HG03196 (cell line): ENCODE measurements around the gene TGM5.
"Not testable (repeated sequence)": the region's sequence is repeated elsewhere in the genome, so short reads cannot be mapped to it uniquely, and the experiment has no call there.

Experiments
- ATAC-seq: cut with Tn5 transposase; IDR thresholded peaks from one replicate; pipeline ENCODE4 v1.9.1; 2021; ENCODE audit not compliant: unreplicated experiment

TGM5 gene

GRCh38 chr15:43246261-43246774 is 20.4 kb downstream of the TGM5 start:
- no peak for ATAC-seq

- no peak for ATAC-seq
These were observed 22.6 kb downstream of the TGM5 start for GRCh38 chr15:43244092-43244491.

- no peak for ATAC-seq
These were observed 23.6 kb downstream of the TGM5 start for GRCh38 chr15:43243020-43243645.

DNA sequence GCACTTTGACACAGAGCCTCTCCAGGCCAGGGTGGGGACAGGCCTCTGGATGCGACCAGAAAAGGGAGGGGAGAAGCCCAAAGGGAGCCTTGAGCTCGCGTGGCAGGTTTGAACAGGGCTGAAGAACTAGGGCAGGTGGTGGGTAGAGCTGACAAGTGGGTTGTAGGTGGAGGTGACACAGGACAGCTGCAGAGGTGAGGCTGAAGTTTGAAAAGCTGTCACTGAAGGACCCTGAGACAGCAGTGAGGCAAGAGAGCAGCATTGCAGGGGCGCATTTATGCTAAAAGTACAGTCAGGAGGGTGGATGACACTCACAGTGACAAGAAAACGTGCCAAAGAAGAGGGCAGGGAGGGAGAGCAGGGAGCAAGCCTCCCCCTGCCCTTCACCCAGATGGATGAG is 24.1 kb downstream of the TGM5 start:
- ATAC-seq: no peak

GRCh38 chr15:43241100-43241499 is 25.6 kb downstream of the TGM5 start:
- ATAC-seq: no peak

DNA sequence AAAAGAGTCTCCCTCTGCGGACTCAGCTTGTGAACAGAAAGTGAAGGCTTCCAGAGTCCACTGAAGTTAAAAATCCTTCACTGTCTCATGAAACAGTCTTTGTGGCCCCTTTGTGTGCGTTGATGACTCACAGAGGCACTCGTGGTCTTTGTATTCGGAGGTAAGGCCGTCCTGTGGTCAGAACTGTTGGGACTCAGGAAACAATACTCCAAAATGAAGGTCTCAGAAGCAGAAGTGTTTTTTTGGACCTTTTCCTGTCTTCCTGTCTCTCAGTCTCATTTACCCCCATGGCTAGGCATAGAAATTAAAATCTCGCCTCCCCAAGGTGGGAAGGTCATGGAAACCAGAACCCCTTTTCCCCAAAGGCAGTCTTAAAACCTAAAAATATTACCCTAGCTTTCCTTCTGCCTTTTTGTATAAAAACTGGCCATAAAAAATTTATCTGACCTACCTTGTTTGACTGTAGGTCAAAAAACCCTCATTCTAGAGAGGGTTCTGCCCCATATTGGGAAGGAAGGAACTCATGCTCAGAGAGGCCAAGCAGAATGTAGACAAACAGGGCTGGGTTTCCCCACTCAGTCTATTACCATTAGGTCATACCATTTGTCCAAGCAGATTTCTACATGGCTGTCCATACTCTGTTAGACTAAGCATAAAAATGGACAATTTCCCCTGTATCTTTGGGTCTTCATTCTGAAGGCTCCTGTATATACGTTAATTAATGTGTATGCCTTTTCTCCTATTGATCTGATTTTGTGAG is 26.8 kb downstream of the TGM5 start:
- no peak for ATAC-seq

DNA sequence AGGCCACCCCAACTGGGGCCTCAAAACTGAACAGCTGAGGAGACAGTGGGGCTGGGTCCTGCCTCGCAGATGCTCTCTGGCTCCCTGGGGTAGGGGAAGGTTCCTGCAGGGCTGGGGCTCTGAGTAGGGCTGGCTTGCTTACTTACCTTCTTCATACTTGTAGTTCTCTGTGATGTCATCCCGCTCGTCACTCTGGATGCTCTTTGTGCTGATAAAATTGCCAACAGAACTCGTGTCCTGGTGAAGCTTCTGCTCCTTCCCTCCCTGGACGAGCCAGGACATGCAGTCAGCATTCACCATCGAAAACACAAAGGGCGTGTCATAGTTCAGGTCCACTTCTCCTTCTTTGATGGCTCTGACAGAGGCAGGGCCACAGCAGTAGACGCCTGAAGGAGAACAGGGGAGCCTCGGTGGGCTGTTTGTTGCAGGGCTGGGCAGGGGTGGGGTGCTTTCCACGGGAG is 28.0 kb downstream of the TGM5 start:
- no peak for ATAC-seq

DNA sequence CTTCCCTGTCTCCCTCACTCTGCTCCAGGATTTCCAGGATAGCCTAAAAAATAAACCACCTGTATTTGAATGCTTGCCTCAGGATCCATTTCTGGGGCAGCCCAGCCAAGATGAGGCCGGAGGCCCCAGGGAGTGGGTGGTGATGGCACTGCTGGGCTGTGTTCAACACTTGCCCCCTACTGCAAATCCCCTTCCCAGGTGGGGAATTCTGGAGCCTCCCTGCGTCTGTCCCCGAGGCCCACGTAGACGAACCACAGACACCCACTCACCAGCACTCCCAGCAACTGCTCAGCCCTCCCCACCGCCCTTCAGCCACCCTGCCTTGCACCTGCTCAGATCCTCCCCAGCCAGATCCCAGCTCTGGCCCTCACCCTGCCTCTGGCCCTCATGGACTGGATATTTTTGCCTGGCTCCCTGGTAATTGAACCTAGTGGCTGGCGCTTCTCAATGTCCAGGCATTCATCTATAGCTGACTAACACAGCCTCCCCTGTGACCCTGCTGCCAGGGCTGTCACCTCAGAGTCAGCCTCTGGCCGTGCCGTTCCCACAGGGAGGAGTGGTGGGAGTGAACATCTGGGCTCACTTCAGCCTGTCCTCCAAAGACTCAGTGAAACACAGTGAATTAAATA is 28.8 kb downstream of the TGM5 start:
- ATAC-seq: no peak

GRCh38 chr15:43235536-43235935 is 31.2 kb downstream of the TGM5 start:
- ATAC-seq: no peak

GRCh38 chr15:43232289-43232874 is 34.3 kb downstream of the TGM5 start:
- no peak for ATAC-seq

- ATAC-seq: no peak
These were observed 36.0 kb downstream of the TGM5 start for GRCh38 chr15:43230640-43231115.

GRCh38 chr15:43229977-43230376 is 36.8 kb downstream of the TGM5 start:
- no peak for ATAC-seq

DNA sequence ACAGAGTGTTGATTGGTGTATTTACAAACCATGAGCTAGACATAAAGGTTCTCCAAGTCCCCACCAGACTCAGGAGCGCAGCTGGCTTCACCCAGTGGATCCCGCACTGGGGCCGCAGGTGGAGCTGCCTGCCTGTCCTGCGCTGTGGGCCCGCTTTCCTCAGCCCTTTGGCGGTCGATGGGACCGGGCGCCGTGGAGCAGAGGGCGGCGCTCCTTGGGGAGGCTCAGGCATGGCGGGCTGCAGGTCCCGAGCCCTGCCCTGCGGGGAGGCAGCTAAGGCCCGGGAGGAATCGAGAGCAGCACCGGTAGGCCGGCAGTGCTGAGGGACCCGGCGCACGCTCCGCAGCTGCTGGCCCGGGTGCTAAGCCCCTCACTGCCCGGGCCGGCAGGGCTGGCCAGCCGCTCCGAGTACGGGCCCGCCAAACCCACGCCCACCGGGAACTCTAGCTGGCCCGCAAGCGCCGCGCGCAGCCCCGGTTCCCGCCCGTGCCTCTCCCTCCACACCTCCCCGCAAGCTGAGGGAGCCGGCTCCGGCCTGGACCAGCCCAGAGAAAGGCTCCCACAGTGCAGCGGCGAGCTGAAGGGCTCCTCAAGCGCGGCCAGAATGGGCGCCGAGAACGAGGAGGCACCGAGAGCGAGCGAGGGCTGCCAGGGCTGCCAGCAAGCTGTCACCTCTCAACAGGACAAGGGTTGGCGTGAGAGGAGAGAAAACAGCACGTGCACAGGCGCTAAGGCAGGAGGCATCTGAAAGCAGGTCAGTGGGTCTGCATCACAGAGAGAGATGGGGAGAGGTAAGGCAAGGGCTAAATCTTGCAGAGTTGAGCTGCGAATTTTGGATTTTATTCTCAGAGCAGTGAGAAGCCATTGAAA is 40.1 kb downstream of the TGM5 start:
- ATAC-seq: no peak

GRCh38 chr15:43225950-43226255 is 40.8 kb downstream of the TGM5 start:
- ATAC-seq: not testable (repeated sequence)

- ATAC-seq: no peak
These were observed 41.4 kb downstream of the TGM5 start for GRCh38 chr15:43225201-43225949.

DNA sequence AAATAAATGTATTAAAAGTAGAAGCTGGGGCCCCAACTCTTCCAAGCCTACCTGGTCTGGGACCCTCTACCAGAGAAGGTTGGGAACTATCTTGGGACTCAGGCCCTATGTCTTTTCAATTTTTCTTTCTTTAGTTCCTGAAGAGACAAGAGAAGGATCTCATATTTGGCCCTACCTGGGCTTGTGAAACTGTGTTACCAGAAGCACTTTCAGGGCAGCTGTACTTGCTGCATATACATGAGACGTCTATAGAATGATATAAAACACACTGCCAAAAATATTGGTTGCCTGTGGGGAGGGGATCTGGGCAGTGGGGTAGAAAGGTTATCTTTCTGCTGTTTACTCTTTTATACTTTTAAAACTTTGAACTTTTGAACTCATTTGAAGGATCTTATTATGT is 45.3 kb downstream of the TGM5 start:
- no peak for ATAC-seq

DNA sequence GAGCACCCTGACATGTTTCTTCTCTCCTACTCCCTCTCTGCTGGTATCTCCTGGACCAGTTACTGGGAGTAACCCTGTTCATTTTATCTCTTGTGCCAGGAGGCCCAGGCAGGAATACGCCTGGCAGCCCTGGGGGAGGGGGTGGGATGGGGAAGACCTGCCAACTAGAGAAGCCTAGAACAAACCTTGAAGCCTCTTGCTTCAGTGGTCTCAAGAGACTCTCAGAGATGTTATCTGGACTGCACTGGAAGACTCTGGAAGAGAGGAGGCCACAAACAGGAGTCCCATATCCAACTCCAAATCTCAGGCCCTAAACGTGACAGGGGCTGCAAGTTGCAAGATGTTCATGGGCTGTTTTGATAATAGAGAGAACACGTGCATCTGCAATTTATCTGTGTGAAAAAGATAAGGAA is 45.7 kb downstream of the TGM5 start, which contains the start of gene EPB42:
TSS of gene EPB42 (minus strand) at position 28 of the 413 bp plus-strand sequence. CDS start 193 bp downstream, outside the sequence.
- no peak for ATAC-seq

GRCh38 chr15:43219929-43220928 is 46.5 kb downstream of the TGM5 start:
- ATAC-seq: no peak
